Upper lobe of left lung (tissue), 4 donors: ENCODE data around the gene CCDC90B.

Source experiments
- EP300 ChIP-seq, 4 donors: sonication (generic); formaldehyde crosslinking; IDR thresholded peaks; one replicate each; pipeline ENCODE4 v1.5.1; 2017; ENCODE audit warnings: antibody characterized with exemption in 4 of 4, control low read depth in 2 of 4
- POLR2A ChIP-seq, 4 donors: fragments of 450-650 bp; IDR thresholded peaks; one replicate each; pipeline ENCODE4 v1.5.1; 2016 to 2017; ENCODE audit warnings: antibody characterized with exemption in 4 of 4, mild to moderate bottlenecking in 2 of 4
- POLR2AphosphoS5 ChIP-seq, 2 donors: sonication (generic); formaldehyde crosslinking; IDR thresholded peaks; one replicate each; pipeline ENCODE4 v1.5.1; 2017; ENCODE audit warnings: antibody characterized with exemption in 2 of 2
- TF ChIP-seq, protein P1 (sequence below), 6 experiments: fragments of 450-650 bp in 4 of 6; fragments of 200-600 bp in 2 of 6; sonication (generic) in 2 of 6; IDR thresholded peaks; one replicate each; pipeline ENCODE4 v1.5.1; 2016 to 2019; ENCODE audit warnings: antibody characterized with exemption in 6 of 6

DNA sequence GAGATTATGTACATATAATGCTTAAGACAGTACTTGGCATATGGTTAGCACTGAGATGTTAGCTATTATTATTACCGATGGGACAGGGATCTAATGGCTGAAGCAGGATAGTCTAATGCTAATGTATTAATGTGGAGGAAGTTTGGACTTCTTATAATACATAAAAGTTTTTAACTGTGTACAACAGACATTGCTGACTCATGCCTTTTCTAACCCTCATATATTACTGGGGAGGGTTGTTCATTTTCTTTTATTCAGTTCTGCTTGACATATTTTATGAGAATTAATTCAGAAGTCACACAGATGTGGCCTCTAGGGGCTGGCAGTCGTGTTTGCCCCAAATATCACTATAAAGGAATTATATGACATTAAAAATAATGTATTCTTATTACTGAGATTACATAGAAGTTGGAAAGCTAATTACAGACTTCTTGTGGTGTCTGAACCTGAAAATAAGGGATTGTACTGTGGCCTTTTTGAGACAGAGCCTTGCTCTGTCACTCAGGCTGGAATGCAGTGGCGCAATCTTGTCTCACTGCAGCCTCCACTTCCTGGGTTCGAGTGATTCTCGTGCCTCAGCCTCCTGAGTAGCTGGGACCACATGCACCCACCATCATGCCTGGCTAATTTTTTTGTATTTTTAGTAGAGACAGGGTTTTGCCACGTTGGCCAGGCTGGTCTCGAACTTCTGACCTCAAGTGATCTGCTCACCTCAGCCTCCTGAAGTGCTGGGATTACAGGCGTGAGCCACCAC lies 10.1 kb downstream of the CCDC90B start:
- TF ChIP-seq, protein P1, sequence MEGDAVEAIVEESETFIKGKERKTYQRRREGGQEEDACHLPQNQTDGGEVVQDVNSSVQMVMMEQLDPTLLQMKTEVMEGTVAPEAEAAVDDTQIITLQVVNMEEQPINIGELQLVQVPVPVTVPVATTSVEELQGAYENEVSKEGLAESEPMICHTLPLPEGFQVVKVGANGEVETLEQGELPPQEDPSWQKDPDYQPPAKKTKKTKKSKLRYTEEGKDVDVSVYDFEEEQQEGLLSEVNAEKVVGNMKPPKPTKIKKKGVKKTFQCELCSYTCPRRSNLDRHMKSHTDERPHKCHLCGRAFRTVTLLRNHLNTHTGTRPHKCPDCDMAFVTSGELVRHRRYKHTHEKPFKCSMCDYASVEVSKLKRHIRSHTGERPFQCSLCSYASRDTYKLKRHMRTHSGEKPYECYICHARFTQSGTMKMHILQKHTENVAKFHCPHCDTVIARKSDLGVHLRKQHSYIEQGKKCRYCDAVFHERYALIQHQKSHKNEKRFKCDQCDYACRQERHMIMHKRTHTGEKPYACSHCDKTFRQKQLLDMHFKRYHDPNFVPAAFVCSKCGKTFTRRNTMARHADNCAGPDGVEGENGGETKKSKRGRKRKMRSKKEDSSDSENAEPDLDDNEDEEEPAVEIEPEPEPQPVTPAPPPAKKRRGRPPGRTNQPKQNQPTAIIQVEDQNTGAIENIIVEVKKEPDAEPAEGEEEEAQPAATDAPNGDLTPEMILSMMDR (IDR thresholded peaks at IDR 0.05), result no peak
- TF ChIP-seq POLR2A (IDR thresholded peaks at IDR 0.05) (no peak), EP300 (IDR thresholded peaks at IDR 0.05) (no peak), POLR2AphosphoS5 (IDR thresholded peaks at IDR 0.05) (no peak)
